Gastroesophageal sphincter (tissue), 4 donors: ENCODE data around the gene GSG1L. TPM values are rescaled to one million over a fixed set of nuclear protein-coding genes. Genes with fewer than 3 reads are reported as not detected.

Experiments used
- ATAC-seq: fragments of 150-250 bp; one replicate; pipeline ENCODE4 v1.9.1; 2016; ENCODE audit warnings: mild to moderate bottlenecking, moderate library complexity
- H3K27ac ChIP-seq, 4 donors: fragments of 200-600 bp; sonication (generic) in 3 of 4; 1 replicate in 3 of 4; 2 replicates in 1 of 4; pipeline ENCODE4 v1.5.1; 2016 to 2019
- H3K27me3 ChIP-seq: fragments of 200-600 bp; sonication (generic); one replicate; pipeline ENCODE4 v1.5.1; 2019
- H3K36me3 ChIP-seq, 2 donors: fragments of 200-600 bp; sonication (generic); one replicate each; pipeline ENCODE4 v1.5.1; 2019; ENCODE audit warnings: control low read depth in 1 of 2
- H3K4me1 ChIP-seq, 3 donors: fragments of 200-600 bp; sonication (generic); 1 replicate in 2 of 3; 2 replicates in 1 of 3; pipeline ENCODE4 v1.5.1; 2016 to 2019; ENCODE audit warnings: control low read depth in 2 of 3
- H3K4me3 ChIP-seq, 2 donors: fragments of 200-600 bp; sonication (generic); one replicate each; pipeline ENCODE4 v1.5.1; 2019; ENCODE audit warnings: mild to moderate bottlenecking in 1 of 2, moderate library complexity in 1 of 2
- H3K9me3 ChIP-seq, 3 donors: fragments of 200-600 bp; sonication (generic); one replicate each; pipeline ENCODE4 v1.5.1; 2017 to 2019; ENCODE audit warnings: control low read depth in 2 of 3
- CTCF ChIP-seq, 4 experiments: fragments of 200-600 bp in 2 of 4; fragments of 450-650 bp in 2 of 4; sonication (generic) in 1 of 4; IDR thresholded peaks; one replicate each; pipeline ENCODE4 v1.5.1; 2017 to 2019; ENCODE audit warnings: antibody characterized with exemption in 4 of 4, mild to moderate bottlenecking in 2 of 4, moderate library complexity in 2 of 4
- EP300 ChIP-seq: sonication (generic); formaldehyde crosslinking; IDR thresholded peaks from one replicate; pipeline ENCODE4 v1.6.1; 2017; ENCODE audit warnings: antibody characterized with exemption, mild to moderate bottlenecking
- POLR2A ChIP-seq, 2 donors: fragments of 450-650 bp; IDR thresholded peaks; one replicate each; pipeline ENCODE4 v1.6.1; 2017; ENCODE audit warnings: antibody characterized with exemption in 2 of 2, mild to moderate bottlenecking in 2 of 2, moderate library complexity in 1 of 2
- POLR2AphosphoS5 ChIP-seq: sonication (generic); formaldehyde crosslinking; IDR thresholded peaks from one replicate; pipeline ENCODE4 v1.6.1; 2017; ENCODE audit warnings: antibody characterized with exemption
- WGBS, 2 donors: methylation state at CpG; one replicate each; pipeline ENCODE4 v1.1.5; 2018; ENCODE audit warnings: low coverage in 1 of 2; 5-methylcytosine and 5-hydroxymethylcytosine counted together
- total RNA-seq, 4 donors: library from RNA; depleted of rRNA; stranded (reverse); fragments of >200 nt; gene quantifications; one replicate each; pipeline ENCODE4 v1.1.0, GENCODE V29; 2016

The GSG1L gene
- total RNA-seq, 4 donors from 2014 or later = 1.0 TPM; not detected in 3

GRCh38 chr16:27764427-27764826 is 299.1 kb downstream of the GSG1L start:
- 76 to 92% methylated on average over 2 to 3 of the region's 3 CpGs for WGBS, 2 donors
- no peak for ATAC-seq
- Histone ChIP-seq H3K27me3 (no peaks in the 10 kb centered on the region), H3K36me3 (peaks cover 0 to 85% of the 10 kb centered on the region in 2 donors), H3K9me3 (peaks cover 0 to 11% (median 0%) of the 10 kb centered on the region in 3 donors), H3K4me3 (no peak overlapping the region), H3K27ac (no peak overlapping the region), H3K4me1 (no peaks in the 10 kb centered on the region)
- TF ChIP-seq EP300 = no peak
- no peak for TF ChIP-seq CTCF (IDR thresholded peaks at IDR 0.05)
- no peak for TF ChIP-seq POLR2A (IDR thresholded peaks at IDR 0.05)
- TF ChIP-seq POLR2AphosphoS5 = no peak

- H3K27ac ChIP-seq = no peak overlapping the region
- H3K9me3 ChIP-seq = peaks cover 0 to 11% (median 0%) of the 10 kb centered on the region in 3 donors
- no peak for ATAC-seq
- H3K4me1 ChIP-seq = no peaks in the 10 kb centered on the region
- H3K4me3 ChIP-seq = no peak overlapping the region
- WGBS, 2 donors = 93 to 100% methylated on average over 1 to 3 of the region's 3 CpGs
- no peaks in the 10 kb centered on the region for H3K27me3 ChIP-seq
- TF ChIP-seq POLR2A (IDR thresholded peaks at IDR 0.05) (no peak), EP300 (no peak), POLR2AphosphoS5 (no peak), CTCF (IDR thresholded peaks at IDR 0.05) (no peak)
- peaks cover 0 to 81% of the 10 kb centered on the region in 2 donors for H3K36me3 ChIP-seq
Measured at GRCh38 chr16:27762441-27762840, 301.1 kb downstream of the GSG1L start.

GRCh38 chr16:27761816-27762215 is 301.7 kb downstream of the GSG1L start:
- H3K27me3 ChIP-seq = no peaks in the 10 kb centered on the region
- H3K4me1 ChIP-seq = no peaks in the 10 kb centered on the region
- 57 to 94% methylated on average over 3 to 5 of the region's 7 CpGs for WGBS, 2 donors
- no peak for ATAC-seq
- no peak overlapping the region for H3K4me3 ChIP-seq
- H3K9me3 ChIP-seq = peaks cover 0 to 11% (median 0%) of the 10 kb centered on the region in 3 donors
- no peak for TF ChIP-seq CTCF (IDR thresholded peaks at IDR 0.05)
- TF ChIP-seq POLR2AphosphoS5 = no peak
- no peak for TF ChIP-seq EP300
- TF ChIP-seq POLR2A (IDR thresholded peaks at IDR 0.05) = no peak
- H3K36me3 ChIP-seq = peaks cover 0 to 81% of the 10 kb centered on the region in 2 donors
- H3K27ac ChIP-seq = no peak overlapping the region

- H3K4me1 ChIP-seq = no peaks in the 10 kb centered on the region
- H3K9me3 ChIP-seq = peaks cover 0 to 11% (median 0%) of the 10 kb centered on the region in 3 donors
- no peaks in the 10 kb centered on the region for H3K27me3 ChIP-seq
- no peak overlapping the region for H3K27ac ChIP-seq
- ATAC-seq = no peak
- TF ChIP-seq CTCF (IDR thresholded peaks at IDR 0.05) = no peak
- TF ChIP-seq POLR2A (IDR thresholded peaks at IDR 0.05) = no peak
- TF ChIP-seq EP300 = no peak
- no peak for TF ChIP-seq POLR2AphosphoS5
- 97% methylated on average over 3 of the region's 4 CpGs; no CpG with 5 or more reads in 1 of the 2 donors for WGBS, 2 donors
- peaks cover 0 to 81% of the 10 kb centered on the region in 2 donors for H3K36me3 ChIP-seq
- H3K4me3 ChIP-seq = no peak overlapping the region
Measured at GRCh38 chr16:27760789-27761176, 302.7 kb downstream of the GSG1L start.

GRCh38 chr16:27759967-27760788 is 303.3 kb downstream of the GSG1L start:
- Histone ChIP-seq H3K4me1 (no peaks in the 10 kb centered on the region), H3K27me3 (no peaks in the 10 kb centered on the region), H3K27ac (no peak overlapping the region), H3K4me3 (no peak overlapping the region), H3K9me3 (peaks cover 0 to 11% (median 0%) of the 10 kb centered on the region in 3 donors), H3K36me3 (peaks cover 0 to 84% of the 10 kb centered on the region in 2 donors)
- 67 to 78% methylated on average over 9 to 12 of the region's 13 CpGs for WGBS, 2 donors
- ATAC-seq = no peak
- TF ChIP-seq POLR2AphosphoS5 (no peak), CTCF (IDR thresholded peaks at IDR 0.05) (no peak), EP300 (no peak), POLR2A (IDR thresholded peaks at IDR 0.05) (no peak)
